A549 (cell line): Measurements from ENCODE around the gene DDX3X.

ENCODE experiments used
- JUNB ChIP-seq: fragments of >200 bp; sonication (Bioruptor Twin); formaldehyde crosslinking; IDR thresholded peaks from 2 replicates; pipeline ENCODE4 v1.6.1; 2016
- TF ChIP-seq, protein P1 (sequence below): fragments of >200 bp; sonication (Bioruptor Twin); formaldehyde crosslinking; IDR thresholded peaks from 3 replicates; pipeline ENCODE4 v1.5.1; 2016
- TF ChIP-seq, protein P2 (sequence below): IDR thresholded peaks from 2 replicates; pipeline ENCODE4 v1.6.1; 2012

DNA sequence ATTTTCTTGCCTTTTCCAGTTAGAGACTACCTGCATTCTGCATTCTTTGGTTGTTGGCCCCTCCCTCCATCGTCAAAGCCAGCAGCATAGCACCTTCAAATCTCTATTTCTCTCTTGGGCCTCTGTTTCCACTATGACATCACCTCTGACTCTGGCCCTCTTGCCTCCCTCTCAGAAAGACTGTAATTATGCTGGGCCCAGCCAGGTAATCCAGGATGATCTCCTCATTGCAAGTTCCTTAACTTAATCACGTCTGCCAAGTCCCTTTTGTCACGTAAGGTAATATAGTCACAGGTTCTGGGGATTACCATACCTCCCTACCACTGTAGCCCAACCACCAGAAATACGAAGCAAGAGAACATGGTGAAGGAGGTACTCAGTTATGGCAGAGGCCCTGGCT lies 73.9 kb downstream of the DDX3X start:
- TF ChIP-seq, protein P1, sequence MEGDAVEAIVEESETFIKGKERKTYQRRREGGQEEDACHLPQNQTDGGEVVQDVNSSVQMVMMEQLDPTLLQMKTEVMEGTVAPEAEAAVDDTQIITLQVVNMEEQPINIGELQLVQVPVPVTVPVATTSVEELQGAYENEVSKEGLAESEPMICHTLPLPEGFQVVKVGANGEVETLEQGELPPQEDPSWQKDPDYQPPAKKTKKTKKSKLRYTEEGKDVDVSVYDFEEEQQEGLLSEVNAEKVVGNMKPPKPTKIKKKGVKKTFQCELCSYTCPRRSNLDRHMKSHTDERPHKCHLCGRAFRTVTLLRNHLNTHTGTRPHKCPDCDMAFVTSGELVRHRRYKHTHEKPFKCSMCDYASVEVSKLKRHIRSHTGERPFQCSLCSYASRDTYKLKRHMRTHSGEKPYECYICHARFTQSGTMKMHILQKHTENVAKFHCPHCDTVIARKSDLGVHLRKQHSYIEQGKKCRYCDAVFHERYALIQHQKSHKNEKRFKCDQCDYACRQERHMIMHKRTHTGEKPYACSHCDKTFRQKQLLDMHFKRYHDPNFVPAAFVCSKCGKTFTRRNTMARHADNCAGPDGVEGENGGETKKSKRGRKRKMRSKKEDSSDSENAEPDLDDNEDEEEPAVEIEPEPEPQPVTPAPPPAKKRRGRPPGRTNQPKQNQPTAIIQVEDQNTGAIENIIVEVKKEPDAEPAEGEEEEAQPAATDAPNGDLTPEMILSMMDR, result no peak
- TF ChIP-seq JUNB, result no peak
- TF ChIP-seq, protein P2, sequence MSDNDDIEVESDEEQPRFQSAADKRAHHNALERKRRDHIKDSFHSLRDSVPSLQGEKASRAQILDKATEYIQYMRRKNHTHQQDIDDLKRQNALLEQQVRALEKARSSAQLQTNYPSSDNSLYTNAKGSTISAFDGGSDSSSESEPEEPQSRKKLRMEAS, result no peak
